Raji (cell line): ENCODE data around the gene G3BP1.

Experiments
- POLR2A ChIP-seq: IDR thresholded peaks from 2 replicates; pipeline ENCODE4 v1.6.1; 2011; ENCODE audit warnings: low read depth, low read length, control low read depth; ENCODE audit not compliant: insufficient read depth

G3BP1 gene

GRCh38 chr5:151772846-151773561, 1.2 kb downstream of the G3BP1 start:
- TF ChIP-seq POLR2A: no peak

GRCh38 chr5:151773951-151774350, 2.2 kb downstream of the G3BP1 start:
- TF ChIP-seq POLR2A: no peak

- TF ChIP-seq POLR2A: no peak
These were observed 3.4 kb downstream of the G3BP1 start for GRCh38 chr5:151775025-151775606.

- TF ChIP-seq POLR2A: no peak
These were observed 7.9 kb downstream of the G3BP1 start for GRCh38 chr5:151779531-151780125.

- no peak for TF ChIP-seq POLR2A
These were observed 8.6 kb downstream of the G3BP1 start for GRCh38 chr5:151780348-151780747.

- TF ChIP-seq POLR2A: no peak
These were observed 9.4 kb downstream of the G3BP1 start for GRCh38 chr5:151781201-151781600.

- TF ChIP-seq POLR2A: no peak
These were observed 12.4 kb downstream of the G3BP1 start for GRCh38 chr5:151784141-151784540.

- no peak for TF ChIP-seq POLR2A
These were observed 14.7 kb downstream of the G3BP1 start for GRCh38 chr5:151786468-151786867.

- no peak for TF ChIP-seq POLR2A
These were observed 16.1 kb downstream of the G3BP1 start for GRCh38 chr5:151787817-151788216.

- no peak for TF ChIP-seq POLR2A
These were observed 21.6 kb downstream of the G3BP1 start for GRCh38 chr5:151793358-151793757.

- no peak for TF ChIP-seq POLR2A
These were observed 23.7 kb downstream of the G3BP1 start for GRCh38 chr5:151795426-151795825.

- TF ChIP-seq POLR2A: no peak
These were observed 26.9 kb downstream of the G3BP1 start for GRCh38 chr5:151798674-151799073.

GRCh38 chr5:151799407-151799806, 27.7 kb downstream of the G3BP1 start:
- TF ChIP-seq POLR2A: no peak

- TF ChIP-seq POLR2A: no peak
These were observed 28.8 kb downstream of the G3BP1 start for GRCh38 chr5:151800532-151800931.

GRCh38 chr5:151805414-151806223, 33.9 kb downstream of the G3BP1 start:
- no peak for TF ChIP-seq POLR2A
